Body of pancreas (tissue), 4 donors: ENCODE measurements around the gene TDRD9. TPM values are rescaled to one million over a fixed set of nuclear protein-coding genes. Genes with fewer than 3 reads are reported as not detected.
A peak's percentile ranks its signal among the peaks of the same experiment; 100 is the strongest.

Experiments used
- ATAC-seq: fragments of 150-250 bp; one replicate; pipeline ENCODE4 v1.9.1; 2016
- DNase-seq, 4 donors: peaks; one replicate each; pipeline ENCODE4 v3.0.0-alpha.2; 2019
- H3K27ac ChIP-seq, 4 donors: fragments of 200-600 bp; sonication (generic); 1 replicate in 3 of 4; 2 replicates in 1 of 4; pipeline versions ENCODE4 v1.5.1 to v1.6.1; 2016 to 2019; ENCODE audit warnings: mild to moderate bottlenecking in 1 of 4, mixed read lengths in 1 of 4, moderate library complexity in 1 of 4
- H3K27me3 ChIP-seq, 2 donors: fragments of 200-600 bp; sonication (generic); one replicate each; pipeline ENCODE4 v1.6.0; 2016; ENCODE audit warnings: mild to moderate bottlenecking in 1 of 2
- H3K36me3 ChIP-seq, 2 donors: fragments of 200-600 bp; sonication (generic); replicated peaks in 1 of 2; 2 replicates each; pipeline ENCODE4 v1.5.1; 2016; ENCODE audit warnings: low read depth in 2 of 2; ENCODE audit not compliant: insufficient read depth in 1 of 2
- H3K4me1 ChIP-seq: fragments of 200-600 bp; sonication (generic); one replicate; pipeline ENCODE4 v1.6.0; 2016
- H3K4me3 ChIP-seq, 2 donors: fragments of 200-600 bp; sonication (generic); 1 replicate in 1 of 2; 2 replicates in 1 of 2; pipeline ENCODE4 v1.5.1; 2016 to 2019
- H3K9me3 ChIP-seq, 3 donors: fragments of 200-600 bp; sonication (generic); 1 replicate in 2 of 3; 2 replicates in 1 of 3; pipeline ENCODE4 v1.5.1; 2016
- CTCF ChIP-seq, 7 experiments: fragments of 450-650 bp in 4 of 7; fragments of 200-600 bp in 3 of 7; sonication (generic) in 3 of 7; IDR thresholded peaks; one replicate each; pipeline ENCODE4 v1.5.1; 2016 to 2019; ENCODE audit warnings: antibody characterized with exemption in 7 of 7
- POLR2A ChIP-seq, 3 donors: fragments of 450-650 bp; IDR thresholded peaks; one replicate each; pipeline ENCODE4 v1.6.1; 2016; ENCODE audit warnings: antibody characterized with exemption in 3 of 3, mild to moderate bottlenecking in 2 of 3
- WGBS, 2 donors: methylation state at CpG; one replicate each; pipeline ENCODE4 v1.1.5; 2017; 5-methylcytosine and 5-hydroxymethylcytosine counted together
- intact Hi-C: fragments of 100-400 bp; cut with DNase I; formaldehyde crosslinking; loops from one replicate; pipeline ENCODE4 v1.15.1; 2023
- total RNA-seq, 2 donors: library from RNA; depleted of rRNA; stranded (reverse); fragments of >200 nt; gene quantifications; one replicate each; pipeline ENCODE4 v1.1.0, GENCODE V29; 2016

TDRD9 gene
- total RNA-seq, 2 donors from 2014 or later, result 2.0 to 4.7 TPM

GRCh38 chr14:103910262-103910935 is 17.9 kb upstream of the TDRD9 start:
- H3K4me1 ChIP-seq, result peaks cover 11% of the 10 kb centered on the region
- TF ChIP-seq POLR2A (IDR thresholded peaks at IDR 0.05), result peak in 1 of 3 donors; percentile 36
- TF ChIP-seq CTCF (IDR thresholded peaks at IDR 0.05), result peak; percentile 71 to 97 (median 95)
- ATAC-seq (peak; percentile 99), DNase-seq (peak; percentile 91 to 96 (median 96))
- H3K27me3 ChIP-seq, result no peaks in the 10 kb centered on the region
- H3K27ac ChIP-seq, result peak overlapping the region; percentile 8 to 71 (median 48)
- intact Hi-C loops, result loop anchor here (5.0 kb wide), 1 partner anchor 103 kb away; no protein-coding TSS in a partner anchor
- H3K9me3 ChIP-seq, result no peaks in the 10 kb centered on the region
- H3K4me3 ChIP-seq, result no peak overlapping the region
- WGBS, 2 donors, result 20% methylated on average over 19 of the region's 20 CpGs
- H3K36me3 ChIP-seq, result peaks cover 0 to 4% of the 10 kb centered on the region in 2 donors

GRCh38 chr14:103910984-103911383 is 17.3 kb upstream of the TDRD9 start:
- WGBS, 2 donors, result 72 to 86% methylated on average over 5 to 6 of the region's 6 CpGs
- DNase-seq (no peak), ATAC-seq (no peak)
- Histone ChIP-seq H3K36me3 (peaks cover 0 to 4% of the 10 kb centered on the region in 2 donors), H3K27ac (no peak overlapping the region), H3K9me3 (no peaks in the 10 kb centered on the region), H3K4me3 (no peak overlapping the region), H3K4me1 (peaks cover 11% of the 10 kb centered on the region), H3K27me3 (no peaks in the 10 kb centered on the region)
- intact Hi-C loops, result loop anchor here (5.0 kb wide), 1 partner anchor 104 kb away; no protein-coding TSS in a partner anchor
- TF ChIP-seq POLR2A (IDR thresholded peaks at IDR 0.05) (no peak), CTCF (IDR thresholded peaks at IDR 0.05) (no peak)

GRCh38 chr14:103915616-103916015 is 12.6 kb upstream of the TDRD9 start:
- no peak for TF ChIP-seq CTCF (IDR thresholded peaks at IDR 0.05)
- no peak for TF ChIP-seq POLR2A (IDR thresholded peaks at IDR 0.05)
- Histone ChIP-seq H3K27me3 (no peaks in the 10 kb centered on the region), H3K4me3 (no peak overlapping the region), H3K4me1 (peaks cover 15% of the 10 kb centered on the region), H3K36me3 (peaks cover 0 to 4% of the 10 kb centered on the region in 2 donors), H3K27ac (no peak overlapping the region), H3K9me3 (no peaks in the 10 kb centered on the region)
- WGBS, 2 donors, result 86 to 90% methylated on average over 6 of the region's 6 CpGs
- DNase-seq (no peak), ATAC-seq (no peak)
- intact Hi-C loops, result no loop called here

- Histone ChIP-seq H3K27me3 (no peaks in the 10 kb centered on the region), H3K27ac (no peak overlapping the region), H3K4me1 (peaks cover 19% of the 10 kb centered on the region), H3K36me3 (peaks cover 0 to 4% of the 10 kb centered on the region in 2 donors), H3K4me3 (no peak overlapping the region), H3K9me3 (no peaks in the 10 kb centered on the region)
- intact Hi-C loops, result no loop called here
- TF ChIP-seq CTCF (IDR thresholded peaks at IDR 0.05) (no peak), POLR2A (IDR thresholded peaks at IDR 0.05) (no peak)
- DNase-seq (no peak), ATAC-seq (no peak)
- WGBS, 2 donors, result 47 to 67% methylated on average over 14 of the region's 14 CpGs
These were observed 11.5 kb upstream of the TDRD9 start for GRCh38 chr14:103916636-103917262.
